ENCODE results near the gene CACNA1C.

Gene CACNA1C

GRCh38 chr12:2160043-2160442 is 107.3 kb downstream of the CACNA1C start:
- in situ Hi-C loops (cut with MboI; ENCODE audit: low sequenced_read_pairs, unreplicated experiment) = no loop called here
- no peak for DNase-seq (ENCODE audit: low spot score)
- TF ChIP-seq, protein P1, sequence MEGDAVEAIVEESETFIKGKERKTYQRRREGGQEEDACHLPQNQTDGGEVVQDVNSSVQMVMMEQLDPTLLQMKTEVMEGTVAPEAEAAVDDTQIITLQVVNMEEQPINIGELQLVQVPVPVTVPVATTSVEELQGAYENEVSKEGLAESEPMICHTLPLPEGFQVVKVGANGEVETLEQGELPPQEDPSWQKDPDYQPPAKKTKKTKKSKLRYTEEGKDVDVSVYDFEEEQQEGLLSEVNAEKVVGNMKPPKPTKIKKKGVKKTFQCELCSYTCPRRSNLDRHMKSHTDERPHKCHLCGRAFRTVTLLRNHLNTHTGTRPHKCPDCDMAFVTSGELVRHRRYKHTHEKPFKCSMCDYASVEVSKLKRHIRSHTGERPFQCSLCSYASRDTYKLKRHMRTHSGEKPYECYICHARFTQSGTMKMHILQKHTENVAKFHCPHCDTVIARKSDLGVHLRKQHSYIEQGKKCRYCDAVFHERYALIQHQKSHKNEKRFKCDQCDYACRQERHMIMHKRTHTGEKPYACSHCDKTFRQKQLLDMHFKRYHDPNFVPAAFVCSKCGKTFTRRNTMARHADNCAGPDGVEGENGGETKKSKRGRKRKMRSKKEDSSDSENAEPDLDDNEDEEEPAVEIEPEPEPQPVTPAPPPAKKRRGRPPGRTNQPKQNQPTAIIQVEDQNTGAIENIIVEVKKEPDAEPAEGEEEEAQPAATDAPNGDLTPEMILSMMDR (IDR thresholded peaks at IDR 0.05; ENCODE audit: borderline replicate concordance, control extremely low read depth, extremely low read depth, insufficient read depth, missing control alignments) = no peak

- TF ChIP-seq, protein P1 (IDR thresholded peaks at IDR 0.05; ENCODE audit: borderline replicate concordance, control extremely low read depth, extremely low read depth, insufficient read depth, missing control alignments) = no peak
- in situ Hi-C loops (cut with MboI; ENCODE audit: low sequenced_read_pairs, unreplicated experiment) = no loop called here
- no peak for DNase-seq (ENCODE audit: low spot score)
Observed at GRCh38 chr12:2161473-2161872, 108.7 kb downstream of the CACNA1C start.

GRCh38 chr12:2163177-2163941 is 110.6 kb downstream of the CACNA1C start:
- TF ChIP-seq, protein P1 (IDR thresholded peaks at IDR 0.05; ENCODE audit: borderline replicate concordance, control extremely low read depth, extremely low read depth, insufficient read depth, missing control alignments) = no peak
- in situ Hi-C loops (cut with MboI; ENCODE audit: low sequenced_read_pairs, unreplicated experiment) = no loop called here
- DNase-seq (ENCODE audit: low spot score) = no peak

GRCh38 chr12:2165021-2165420 is 112.2 kb downstream of the CACNA1C start:
- no peak for DNase-seq (ENCODE audit: low spot score)
- TF ChIP-seq, protein P1 (IDR thresholded peaks at IDR 0.05; ENCODE audit: borderline replicate concordance, control extremely low read depth, extremely low read depth, insufficient read depth, missing control alignments) = no peak
- in situ Hi-C loops (cut with MboI; ENCODE audit: low sequenced_read_pairs, unreplicated experiment) = no loop called here

- TF ChIP-seq, protein P1 (IDR thresholded peaks at IDR 0.05; ENCODE audit: borderline replicate concordance, control extremely low read depth, extremely low read depth, insufficient read depth, missing control alignments) = no peak
- DNase-seq (ENCODE audit: low spot score) = no peak
- in situ Hi-C loops (cut with MboI; ENCODE audit: low sequenced_read_pairs, unreplicated experiment) = no loop called here
Observed at GRCh38 chr12:2165927-2166326, 113.1 kb downstream of the CACNA1C start.

GRCh38 chr12:2166696-2167095 is 113.9 kb downstream of the CACNA1C start:
- TF ChIP-seq, protein P1 (IDR thresholded peaks at IDR 0.05; ENCODE audit: borderline replicate concordance, control extremely low read depth, extremely low read depth, insufficient read depth, missing control alignments) = no peak
- no peak for DNase-seq (ENCODE audit: low spot score)
- in situ Hi-C loops (cut with MboI; ENCODE audit: low sequenced_read_pairs, unreplicated experiment) = no loop called here
